Stimulated activated CD4-positive, alpha-beta T cell treated with anti-CD3 and anti-CD28 coated beads, Interleukin-4, amount 100 ng/mL, for 24 hours (primary cell): ENCODE measurements around the gene SUCNR1.
"Not testable (repeated sequence)": the region's sequence is repeated elsewhere in the genome, so short reads cannot be mapped to it uniquely, and the experiment has no call there.

Source experiments
- DNase-seq: peaks from one replicate; pipeline ENCODE4 v3.0.0-alpha.2; 2020

SUCNR1 gene

DNA sequence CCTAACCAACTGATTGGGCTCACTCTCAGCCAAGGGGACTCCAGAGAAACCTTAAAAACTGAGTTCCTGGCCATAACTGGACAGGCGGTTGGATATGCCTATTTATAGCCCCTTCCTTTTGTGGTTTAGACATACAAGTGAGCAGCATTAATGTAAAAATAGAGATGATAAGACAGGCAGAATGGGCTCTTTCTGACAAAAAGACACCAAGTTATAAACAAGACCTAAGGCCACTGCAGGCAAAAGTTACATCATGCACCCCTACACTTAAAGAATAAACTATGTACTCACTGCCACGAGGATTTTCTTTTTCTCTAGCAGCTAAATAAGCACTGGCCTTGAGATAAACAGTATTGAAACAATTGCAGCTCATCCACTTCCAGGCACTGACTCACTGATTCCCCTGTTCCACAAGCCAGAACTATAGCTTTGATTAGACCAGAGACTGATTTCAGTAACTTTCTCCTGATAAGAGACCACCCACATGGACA, 30.1 kb downstream of the SUCNR1 start:
- no peak for DNase-seq

DNA sequence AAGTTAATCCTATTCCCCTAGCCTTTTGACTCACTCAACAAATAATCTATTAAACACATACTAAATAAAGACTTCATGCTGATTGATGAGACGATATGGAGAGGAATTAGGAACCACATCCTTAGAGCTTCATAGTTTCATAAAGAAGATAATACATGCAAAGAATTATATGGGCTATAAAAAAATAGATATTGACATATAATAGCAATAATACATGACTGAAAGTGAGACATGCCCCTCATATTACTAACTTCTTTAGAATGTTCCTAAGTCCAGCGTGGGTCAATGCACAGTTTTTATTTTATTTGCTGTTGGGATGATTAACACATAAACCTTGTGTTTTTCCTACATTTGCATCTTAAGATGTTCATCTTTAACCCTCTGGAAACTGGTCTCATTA, 32.2 kb downstream of the SUCNR1 start:
- DNase-seq: no peak

DNA sequence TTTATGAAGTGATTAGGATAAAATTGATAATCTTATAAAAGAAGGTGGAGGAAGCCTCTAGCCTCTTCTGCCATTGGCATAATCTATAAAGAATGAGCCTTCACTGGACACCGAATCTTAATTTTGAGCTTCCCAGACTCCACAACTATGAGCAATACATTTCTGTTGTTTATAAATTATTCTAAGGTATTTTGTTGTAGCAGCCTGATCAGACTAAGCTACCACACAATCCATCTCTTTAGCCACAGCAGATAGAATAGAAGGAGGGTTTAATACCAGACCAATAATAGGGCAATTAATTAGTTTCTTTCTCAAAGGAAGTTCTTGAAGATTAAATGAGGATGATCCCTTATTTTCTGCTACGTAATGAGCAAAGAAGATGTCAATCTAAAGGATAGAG, 33.3 kb downstream of the SUCNR1 start:
- no peak for DNase-seq

DNA sequence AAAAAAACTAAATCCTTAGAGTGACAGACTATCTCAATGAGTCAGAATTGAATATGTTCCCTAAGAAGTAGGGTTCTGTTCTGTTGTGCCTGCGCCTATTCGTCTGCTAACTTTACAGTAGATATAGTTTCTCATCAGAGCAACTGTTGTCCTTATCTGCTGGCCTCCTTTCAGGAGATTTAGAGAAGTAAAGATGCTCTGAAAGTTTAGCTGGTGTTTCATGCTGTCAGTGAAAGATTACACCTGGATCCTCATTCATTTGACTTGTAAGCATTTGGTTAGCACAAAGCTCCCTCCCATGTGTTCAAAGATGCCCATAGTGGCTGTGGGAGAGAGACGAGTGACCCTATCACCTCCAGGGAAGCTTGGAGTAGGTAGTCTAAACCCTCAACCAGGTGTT, 35.0 kb downstream of the SUCNR1 start:
- DNase-seq: no peak

DNA sequence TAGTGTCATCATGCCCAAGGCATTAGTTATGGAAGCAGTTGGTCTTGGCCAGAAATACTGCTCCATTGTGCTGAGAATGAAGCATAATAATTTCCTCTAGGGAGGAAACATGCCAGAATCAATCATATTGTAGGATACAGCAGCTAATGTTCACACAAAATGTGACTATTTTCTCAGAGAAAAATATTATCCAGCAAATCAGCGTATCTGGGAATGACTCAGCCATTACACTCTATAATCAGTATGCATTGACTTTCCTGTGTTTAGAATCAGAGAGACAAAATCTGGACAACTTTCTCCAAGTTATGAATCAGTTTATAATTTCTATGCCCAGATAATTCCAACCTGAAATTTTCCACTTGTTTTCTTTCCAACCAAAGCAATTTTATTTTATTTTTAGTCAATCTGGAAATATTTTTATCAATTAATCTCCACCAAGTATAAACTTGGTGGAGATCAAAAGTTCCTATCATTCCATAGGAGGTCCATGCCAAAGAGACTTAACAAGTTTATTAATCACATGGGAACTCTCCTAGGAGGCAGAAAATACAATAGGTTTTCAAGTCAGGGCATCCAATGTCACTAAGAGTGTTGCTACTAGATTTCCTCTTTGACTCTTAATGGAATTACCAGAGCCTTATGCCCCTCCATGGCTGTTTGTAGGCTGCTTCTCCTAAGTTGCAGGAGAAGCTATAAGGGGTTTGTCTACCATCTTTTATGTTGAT, 36.4 kb downstream of the SUCNR1 start:
- no peak for DNase-seq

DNA sequence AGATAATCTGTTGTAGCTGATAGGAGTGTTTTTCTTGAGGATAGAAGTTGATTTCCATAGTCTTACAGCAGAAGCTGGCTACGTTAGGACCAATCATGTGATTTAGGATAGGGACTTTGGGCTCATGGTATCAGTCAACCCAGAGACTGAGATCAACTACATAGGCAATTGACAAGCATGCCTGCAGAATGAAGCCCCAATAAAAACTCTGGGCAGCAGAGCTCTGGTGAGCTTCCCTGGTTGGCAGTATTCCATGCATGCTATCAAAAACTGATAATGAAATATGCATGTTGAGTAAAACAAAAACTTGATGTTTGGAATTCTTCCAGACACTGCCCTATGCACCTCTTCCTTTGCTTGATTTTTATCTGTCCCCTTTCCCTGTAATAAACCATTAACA, 38.0 kb downstream of the SUCNR1 start:
- no peak for DNase-seq

DNA sequence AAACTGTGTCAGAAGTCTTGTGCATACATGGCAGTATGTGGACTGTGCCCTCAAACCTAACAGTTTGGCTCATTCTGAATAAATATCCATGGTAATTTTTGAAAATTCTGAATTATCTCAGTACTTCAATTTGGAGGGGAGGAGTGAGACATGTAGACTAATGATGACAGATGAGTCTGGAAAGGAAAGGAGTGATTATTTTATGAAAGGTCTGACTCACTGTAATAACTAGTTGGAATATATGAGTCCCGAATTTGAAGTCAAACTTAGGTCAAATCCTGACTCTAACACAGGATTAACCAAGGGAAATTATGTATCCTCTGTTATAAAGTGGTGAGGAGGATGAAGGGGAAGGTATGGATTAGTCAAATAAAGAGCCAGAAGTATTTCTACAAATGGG, 38.6 kb downstream of the SUCNR1 start:
- DNase-seq: no peak

DNA sequence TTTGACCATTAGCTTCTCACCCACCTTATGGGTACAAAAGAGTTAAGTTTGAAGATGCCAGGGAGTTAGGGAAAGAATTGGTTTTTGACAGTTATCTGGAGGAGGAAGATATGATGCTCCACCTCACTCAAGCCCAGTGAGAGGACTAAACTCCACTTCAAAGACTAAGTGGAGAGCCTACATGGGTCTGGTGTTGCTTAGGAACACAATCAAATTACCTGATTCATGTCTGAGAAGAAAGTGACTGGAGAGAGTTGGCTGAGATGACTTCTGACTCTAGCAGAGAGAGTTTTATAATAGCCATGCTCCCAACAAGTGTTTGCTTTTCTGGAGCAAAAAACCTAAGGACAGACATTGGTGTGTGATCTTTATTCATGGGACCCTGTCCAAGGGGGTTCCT, 43.3 kb downstream of the SUCNR1 start:
- DNase-seq: no peak

DNA sequence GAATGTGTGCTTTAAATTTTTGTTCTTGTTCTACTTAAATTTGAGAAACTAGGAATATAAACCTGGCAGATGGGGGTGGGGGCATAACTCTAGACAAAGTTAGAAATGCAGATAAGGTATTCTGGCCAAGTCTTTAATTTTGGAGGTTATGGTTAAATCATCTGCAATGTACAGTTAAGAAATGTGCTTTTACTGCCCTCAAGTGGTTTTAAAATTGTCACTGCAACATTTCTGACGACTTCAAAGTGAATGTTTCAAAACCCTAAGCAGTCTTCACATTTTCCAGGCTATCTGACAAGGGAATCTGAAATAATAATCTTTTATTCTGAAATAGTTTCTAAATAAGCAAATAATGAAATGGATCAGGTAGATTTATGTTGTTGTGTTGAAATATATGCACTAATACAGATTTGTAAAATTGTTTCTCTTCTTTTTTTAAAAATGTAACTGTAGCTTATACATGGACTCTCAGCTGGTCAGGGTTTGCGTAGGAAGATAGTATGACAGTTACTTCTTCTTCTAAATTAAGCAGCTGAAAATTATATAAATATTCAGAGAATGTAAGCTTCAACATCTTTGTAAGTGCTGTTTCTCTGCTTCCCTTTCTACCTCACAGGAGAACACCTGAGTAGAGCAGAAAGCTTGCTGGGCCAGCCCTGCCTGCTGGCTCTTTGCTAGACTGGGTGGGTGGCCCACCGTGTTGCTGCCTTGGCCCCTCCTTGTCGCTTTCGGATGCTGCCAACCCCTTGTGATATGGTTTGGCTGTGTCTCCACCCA, 45.0 kb downstream of the SUCNR1 start:
- no peak for DNase-seq

DNA sequence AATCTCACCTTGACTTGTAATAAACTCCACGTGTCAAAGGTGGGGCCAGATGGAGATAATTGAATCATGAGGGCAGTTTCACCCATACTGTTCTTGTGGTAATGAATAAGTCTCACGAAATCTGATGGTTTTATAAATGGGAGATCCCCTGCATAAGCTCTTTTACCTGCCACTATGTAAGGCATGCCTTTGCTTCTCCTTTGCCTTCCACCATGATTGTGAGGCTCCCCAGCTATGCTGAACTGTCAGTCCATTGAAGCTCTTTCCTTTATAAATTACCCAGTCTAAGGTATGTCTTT, 45.5 kb downstream of the SUCNR1 start:
- no peak for DNase-seq

DNA sequence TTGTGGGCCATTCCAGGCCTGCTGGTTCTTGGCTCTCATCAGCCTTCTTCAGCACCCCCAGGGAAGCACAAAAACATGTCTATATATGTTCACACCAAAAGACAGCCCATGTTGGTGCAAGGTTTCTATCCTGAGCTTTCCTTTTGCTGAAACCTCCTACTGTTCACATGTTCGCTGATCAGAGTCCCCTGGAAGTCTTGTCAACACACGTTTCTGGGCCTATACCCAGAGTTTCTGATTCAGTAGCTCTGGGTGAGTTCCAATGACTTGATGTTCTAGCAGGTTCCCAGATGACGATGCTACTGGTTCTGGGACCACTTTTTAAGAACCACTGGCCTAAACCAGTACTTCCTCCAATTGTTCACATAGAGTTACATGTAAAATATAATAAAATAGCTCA, 46.0 kb downstream of the SUCNR1 start:
- no peak for DNase-seq

DNA sequence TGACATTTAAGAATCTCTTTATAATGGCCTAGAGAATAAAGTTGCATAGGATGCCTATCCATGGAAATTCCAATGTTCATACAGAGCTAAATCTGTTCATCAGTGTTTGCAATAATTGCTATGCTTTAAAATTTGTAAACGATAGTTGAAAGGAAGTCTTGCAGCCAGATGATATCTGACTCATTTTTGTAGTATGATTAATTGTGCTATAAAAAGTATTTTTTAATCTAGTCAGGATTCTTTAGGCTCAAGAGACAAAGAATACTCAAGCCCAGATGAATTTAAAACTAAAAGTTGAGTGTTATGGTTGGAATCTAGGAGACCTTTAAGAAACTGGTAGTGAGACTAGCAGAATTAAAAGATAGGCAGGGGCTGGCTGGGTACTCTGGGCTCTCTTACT, 50.5 kb downstream of the SUCNR1 start:
- DNase-seq: no peak

DNA sequence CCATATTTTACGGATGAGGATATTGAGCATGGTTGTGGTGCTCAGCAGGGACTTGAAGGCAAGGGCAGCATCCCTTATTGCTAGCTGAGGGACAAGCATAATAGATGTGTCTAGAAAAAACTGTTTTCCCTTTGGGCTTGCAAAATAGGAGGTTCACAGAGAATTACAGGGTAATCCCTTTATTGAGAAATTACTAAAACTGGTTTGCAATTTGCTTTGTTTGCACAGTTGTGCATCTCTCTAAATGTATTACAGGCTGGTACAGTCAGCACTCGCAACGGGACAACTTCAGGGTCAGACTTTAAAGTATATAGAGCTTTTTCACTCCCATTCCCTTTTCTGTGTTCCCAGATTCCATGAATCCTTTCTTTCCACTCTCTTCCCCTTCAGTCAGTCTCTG, 51.3 kb downstream of the SUCNR1 start:
- no peak for DNase-seq

DNA sequence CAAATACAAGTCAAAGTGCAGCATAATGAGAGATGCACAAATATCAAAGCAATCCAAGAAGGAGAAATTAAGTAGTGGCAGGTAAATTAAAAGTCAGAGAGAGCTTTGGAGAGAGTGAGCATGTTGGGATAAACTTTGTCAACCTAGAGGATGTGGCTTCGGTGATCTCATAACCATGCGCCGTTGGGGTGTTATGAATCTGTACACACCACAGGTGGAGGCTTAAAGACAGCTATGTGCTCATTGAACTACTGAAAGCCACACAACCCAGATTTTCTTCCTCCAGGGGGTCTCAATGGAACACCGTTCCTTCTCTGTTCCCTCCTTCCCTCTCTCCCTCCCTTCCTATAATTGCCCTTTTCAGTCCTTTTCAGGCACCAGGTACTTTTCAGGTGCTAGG, 52.0 kb downstream of the SUCNR1 start:
- no peak for DNase-seq

DNA sequence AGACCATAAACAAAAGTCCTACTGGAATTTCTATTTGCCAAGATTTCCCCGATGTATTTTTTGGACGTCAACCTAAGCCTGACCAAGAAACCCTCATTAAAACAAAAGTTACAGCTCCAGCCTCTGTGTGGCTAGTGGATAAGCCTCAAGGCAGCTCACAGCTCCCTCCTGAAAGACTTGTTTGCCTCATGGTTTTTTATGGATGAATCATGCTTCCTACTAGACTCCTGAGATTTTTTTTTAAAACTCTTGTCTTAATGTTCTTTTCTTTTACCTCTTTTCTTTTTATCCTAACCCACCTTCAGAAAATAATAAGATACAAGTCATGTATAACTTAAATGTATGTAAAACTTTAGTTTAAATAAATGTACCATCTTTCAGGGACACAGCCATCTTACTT, 52.4 kb downstream of the SUCNR1 start:
- no peak for DNase-seq

DNA sequence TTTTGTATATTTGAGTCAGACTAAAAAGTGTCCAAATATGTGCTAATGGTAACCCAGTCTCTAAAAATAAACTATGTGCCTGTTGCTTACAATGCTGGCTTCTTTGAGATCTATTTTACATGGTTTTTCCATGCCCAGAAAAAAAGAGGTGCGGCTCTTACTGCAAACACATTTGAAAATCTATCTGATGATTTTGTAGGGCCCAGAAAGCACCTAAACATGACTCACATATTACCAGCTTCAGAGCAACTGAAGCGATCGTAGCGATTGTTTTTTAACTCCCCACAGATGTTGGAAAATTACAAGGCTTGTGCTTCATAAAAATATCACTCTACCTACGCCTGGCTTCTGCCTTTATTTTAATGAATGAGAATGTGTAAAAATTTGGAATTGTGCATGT, 53.5 kb downstream of the SUCNR1 start:
- DNase-seq: no peak

DNA sequence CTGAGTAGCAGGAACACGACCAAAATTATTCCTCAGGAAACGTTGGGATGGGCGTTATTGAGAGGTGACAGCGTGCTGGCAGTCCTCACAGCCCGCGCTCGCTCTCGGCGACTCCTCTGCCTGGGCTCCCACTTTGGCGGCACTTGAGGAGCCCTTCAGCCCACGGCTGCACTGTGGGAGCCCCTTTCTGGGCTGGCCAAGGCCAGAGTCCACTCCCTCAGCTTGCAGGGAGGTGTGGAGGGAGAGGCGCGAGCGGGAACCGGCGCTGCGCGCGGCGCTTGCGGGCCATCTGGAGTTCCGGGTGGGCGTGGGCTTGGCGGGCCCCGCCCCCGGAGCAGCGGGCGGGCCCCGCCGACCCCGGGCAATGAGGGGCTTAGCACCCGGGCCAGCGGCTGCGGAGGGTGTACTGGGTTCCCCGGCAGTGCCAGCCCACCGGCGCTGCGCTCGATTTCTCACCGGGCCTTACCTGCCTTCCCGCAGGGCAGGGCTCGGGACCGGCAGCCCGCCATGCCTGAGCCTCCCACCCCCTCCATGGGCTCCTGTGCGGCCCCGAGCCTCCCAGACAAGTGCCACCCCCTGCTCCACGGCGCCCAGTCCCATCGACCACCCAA, 54.6 kb downstream of the SUCNR1 start:
- DNase-seq: not testable (repeated sequence)

DNA sequence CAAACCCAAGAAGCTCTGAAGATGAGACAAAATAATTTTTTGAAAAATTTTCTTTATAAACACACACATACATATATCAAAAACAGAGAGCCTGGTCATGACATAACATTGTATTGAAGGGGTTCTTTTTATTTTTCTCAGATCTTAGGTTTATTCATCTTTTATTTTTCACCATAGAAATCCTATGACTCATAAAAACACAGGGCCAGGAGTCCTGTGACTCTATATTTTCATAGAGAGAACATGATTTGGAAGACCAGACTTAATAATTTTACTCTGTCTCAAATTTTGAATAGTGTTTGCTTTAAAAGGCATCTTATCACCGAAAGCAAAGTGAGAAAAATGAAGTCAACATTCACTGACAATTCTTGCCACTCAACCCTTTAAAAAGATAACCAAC, 57.7 kb downstream of the SUCNR1 start:
- DNase-seq: no peak

DNA sequence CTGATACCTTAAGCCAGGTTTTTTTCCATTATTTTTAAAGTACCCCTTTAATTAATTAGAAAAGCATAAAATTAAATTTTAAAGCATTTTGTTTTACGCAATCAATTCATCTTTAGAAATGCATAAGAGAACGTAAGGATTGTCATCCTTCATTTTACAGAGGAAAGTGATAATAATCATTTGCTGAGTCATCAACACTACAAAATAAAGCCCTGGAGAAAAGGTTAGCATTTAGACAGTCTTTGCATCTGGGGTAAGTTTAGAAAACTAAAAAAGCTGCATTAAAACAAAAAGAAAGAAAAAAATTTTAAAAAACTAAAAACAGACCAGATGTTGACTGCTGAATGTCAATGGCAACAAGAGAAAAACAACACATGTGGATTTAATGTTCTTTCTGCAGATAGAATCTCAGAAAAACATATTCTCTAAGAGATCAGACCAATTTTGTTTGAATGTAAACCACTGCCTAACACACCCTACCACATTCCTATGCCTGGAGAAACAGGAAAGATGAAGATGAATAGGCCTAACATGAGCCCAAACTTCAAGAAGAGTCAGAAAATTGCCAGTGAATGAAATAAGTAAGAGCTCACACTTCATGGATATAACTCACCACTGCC, 59.9 kb downstream of the SUCNR1 start:
- DNase-seq: no peak
